Measurements from ENCODE around the gene CPLANE2.
A peak's percentile ranks its signal among the peaks of the same experiment; 100 is the strongest.

The CPLANE2 gene

GRCh38 chr1:16189003-16189402 is 48.0 kb downstream of the CPLANE2 start:
- DNase-seq (ENCODE audit: low read depth in 2 of 2): no peak

GRCh38 chr1:16187748-16188401 is 49.1 kb downstream of the CPLANE2 start:
- peak; percentile 65 to 82 for DNase-seq (ENCODE audit: low read depth in 2 of 2)

- DNase-seq (ENCODE audit: low read depth in 2 of 2): no peak
These were observed 50.2 kb downstream of the CPLANE2 start for GRCh38 chr1:16186655-16187235.

- DNase-seq (ENCODE audit: low read depth in 2 of 2): no peak
These were observed 52.3 kb downstream of the CPLANE2 start for GRCh38 chr1:16184557-16185303.

- DNase-seq (ENCODE audit: low read depth in 2 of 2): no peak
These were observed 53.0 kb downstream of the CPLANE2 start for GRCh38 chr1:16183765-16184556.

- DNase-seq (ENCODE audit: low read depth in 2 of 2): no peak
These were observed 53.8 kb downstream of the CPLANE2 start for GRCh38 chr1:16183179-16183578.

GRCh38 chr1:16181887-16182719 is 54.9 kb downstream of the CPLANE2 start:
- DNase-seq (ENCODE audit: low read depth in 2 of 2): no peak
